Measurements from ENCODE around the gene MIOX. TPM values are rescaled to one million over a fixed set of nuclear protein-coding genes. Genes with fewer than 3 reads are reported as not detected.
A peak's percentile ranks its signal among the peaks of the same experiment; 100 is the strongest.

The MIOX gene
- total and polyA plus RNA-seq, 10 of the 15 experiments (the other 5 are each of a cell fraction or from before 2014, with no cell fraction given): 0.10 to 0.31 TPM; not detected in 8

GRCh38 chr22:50481045-50481439, 5.6 kb upstream of the MIOX start:
- 14% methylated on average over 39 of the region's 45 CpGs for WGBS (ENCODE audit: insufficient coverage, insufficient replicate concordance, low lambda C conversion rate, missing lambda C conversion rate)
- in situ Hi-C loops (cut with MboI) (no loop called here), intact Hi-C loops (cut with micrococcal nuclease; ENCODE audit: unreplicated experiment) (no loop called here)
- H3K9ac ChIP-seq (ENCODE audit: control insufficient read depth, insufficient read depth, low read length): no peak overlapping the region
- BruUV-seq (replicated peaks): no TSS peak
- peaks cover 0 to 3% of the 10 kb centered on the region in 2 experiments; a peak in 2 of 4 replicates for H3K27me3 ChIP-seq (replicated peaks in 1 of 2; ENCODE audit: control insufficient read depth in 2 of 2, insufficient read depth in 2 of 2, low read length in 1 of 2)
- H2AFZ ChIP-seq (ENCODE audit: control insufficient read depth, low read depth, low read length): peak overlapping the region; percentile 65
- H3K27ac ChIP-seq (ENCODE audit: control insufficient read depth, insufficient read depth): no peak overlapping the region
- ChIA-PET RAD21 (ENCODE audit: unreplicated experiment) (no interaction called here), POLR2A (interaction anchor here (1.9 kb wide), 1 partner anchor 12 kb away, joined by 7 read pairs; no protein-coding TSS in a partner anchor), CTCF (no interaction called here), SMC1A (ENCODE audit: uncharacterized antibody, unreplicated experiment) (no interaction called here)
- no peak for ATAC-seq
- no peaks in the 10 kb centered on the region for H3K9me3 ChIP-seq (replicated peaks; ENCODE audit: control insufficient read depth, insufficient read depth, low read length)
- DNase-seq (ENCODE audit: low read depth, low spot score): no peak
- H3K4me2 ChIP-seq (ENCODE audit: control insufficient read depth, insufficient read depth): peak overlapping the region; percentile 59; the same call in 1 of the 2 replicates
- TF ChIP-seq SREBF2 (IDR thresholded peaks at IDR 0.05; ENCODE audit: low read length): no peak
- peak; percentile 24 for TF ChIP-seq SUZ12 (IDR thresholded peaks at IDR 0.05; ENCODE audit: unreplicated experiment)
- H3K79me2 ChIP-seq (ENCODE audit: control insufficient read depth, insufficient read depth, low read length): no peaks in the 10 kb centered on the region
- peak overlapping the region; percentile 55; the same call in 1 of the 2 replicates for H3K4me3 ChIP-seq
- no peak for FAIRE-seq
- no peaks in the 10 kb centered on the region for H3K4me1 ChIP-seq (ENCODE audit: control insufficient read depth, insufficient read depth, low read length)
- no peaks in the 10 kb centered on the region for H3K36me3 ChIP-seq (ENCODE audit: control insufficient read depth in 2 of 2, insufficient read depth in 2 of 2, low read length in 1 of 2)
- no peaks in the 10 kb centered on the region for H4K20me1 ChIP-seq (ENCODE audit: control insufficient read depth, insufficient read depth)

GRCh38 chr22:50481440-50482106, 5.1 kb upstream of the MIOX start, which contains the start of gene ADM2:
Gene ADM2, plus strand, starts transcription at chr22:50481543. Its CDS starts 305 bp downstream, at chr22:50481848.
- ChIA-PET CTCF (no interaction called here), SMC1A (ENCODE audit: uncharacterized antibody, unreplicated experiment) (no interaction called here), RAD21 (ENCODE audit: unreplicated experiment) (no interaction called here), POLR2A (no interaction called here)
- FAIRE-seq (no peak), ATAC-seq (peak; percentile 59), DNase-seq (ENCODE audit: low read depth, low spot score) (no peak)
- Histone ChIP-seq H2AFZ (ENCODE audit: control insufficient read depth, low read depth, low read length) (peak within 1 kb of the TSS; percentile 65), H3K27me3 (replicated peaks in 1 of 2; ENCODE audit: control insufficient read depth in 2 of 2, insufficient read depth in 2 of 2, low read length in 1 of 2) (peaks cover 0 to 3% of the 10 kb centered on the region in 2 experiments; a peak in 2 of 4 replicates), H3K79me2 (ENCODE audit: control insufficient read depth, insufficient read depth, low read length) (no peaks in the 10 kb centered on the region), H3K9ac (ENCODE audit: control insufficient read depth, insufficient read depth, low read length) (no peak within 1 kb of the TSS), H3K27ac (ENCODE audit: control insufficient read depth, insufficient read depth) (no peak within 1 kb of the TSS), H4K20me1 (ENCODE audit: control insufficient read depth, insufficient read depth) (no peaks in the 10 kb centered on the region), H3K4me2 (ENCODE audit: control insufficient read depth, insufficient read depth) (peak within 1 kb of the TSS; percentile 59), H3K9me3 (replicated peaks; ENCODE audit: control insufficient read depth, insufficient read depth, low read length) (no peaks in the 10 kb centered on the region), H3K36me3 (ENCODE audit: control insufficient read depth in 2 of 2, insufficient read depth in 2 of 2, low read length in 1 of 2) (no peaks in the 10 kb centered on the region), H3K4me3 (peak within 1 kb of the TSS; percentile 55), H3K4me1 (ENCODE audit: control insufficient read depth, insufficient read depth, low read length) (no peaks in the 10 kb centered on the region)
- in situ Hi-C loops (cut with MboI): no loop called here
- no TSS peak for BruUV-seq (replicated peaks)
- WGBS (ENCODE audit: insufficient coverage, insufficient replicate concordance, low lambda C conversion rate, missing lambda C conversion rate): 6% methylated on average over 45 of the region's 70 CpGs
- intact Hi-C loops (cut with micrococcal nuclease; ENCODE audit: unreplicated experiment): no loop called here
- TF ChIP-seq MEF2B (IDR thresholded peaks at IDR 0.05; ENCODE audit: partially characterized antibody, poor library complexity, severe bottlenecking): no peak
- TF ChIP-seq POLR2A (IDR thresholded peaks at IDR 0.05; ENCODE audit: low read depth, low read length): peak; percentile 54; the same call in 1 of the 2 replicates
- no peak for TF ChIP-seq ZBTB33 (IDR thresholded peaks at IDR 0.05)
- TF ChIP-seq EGR1 (IDR thresholded peaks at IDR 0.05; ENCODE audit: borderline replicate concordance in 1 of 2, low read depth in 2 of 2, low read length in 2 of 2): peak in 1 of 2 experiments; percentile 59; a peak in 1 of 3 replicates
- TF ChIP-seq RB1 (IDR thresholded peaks at IDR 0.05; ENCODE audit: borderline replicate concordance): no peak
- TF ChIP-seq RAD51 (IDR thresholded peaks at IDR 0.05): no peak
- TF ChIP-seq IKZF1 (conservative IDR thresholded peaks at IDR 0.05): peak; percentile 57; the same call in 1 of the 2 replicates
- TF ChIP-seq E2F8 (IDR thresholded peaks at IDR 0.05; ENCODE audit: low read depth, partially characterized antibody): no peak
